CD1c-positive myeloid dendritic cell (primary cell): ENCODE measurements around the gene EGFL7.
A peak's percentile ranks its signal among the peaks of the same experiment; 100 is the strongest.

Experiments used
- DNase-seq: peaks from one replicate; pipeline ENCODE4 v3.0.0-alpha.2; 2016; ENCODE audit errors: extremely low spot score

Gene EGFL7

GRCh38 chr9:136685790-136686533, 23.2 kb downstream of the EGFL7 start:
- DNase-seq: peak; percentile 3

- DNase-seq: no peak
Observed at GRCh38 chr9:136686534-136686793, 23.7 kb downstream of the EGFL7 start.

GRCh38 chr9:136686794-136687711, 24.3 kb downstream of the EGFL7 start, which contains the start of gene AGPAT2:
Gene AGPAT2 (minus strand): TSS chr9:136687457. CDS start chr9:136687357, 100 bp downstream.
- peak; percentile 73 for DNase-seq

GRCh38 chr9:136687721-136688223, 25.1 kb downstream of the EGFL7 start:
- peak; percentile 37 for DNase-seq

GRCh38 chr9:136688274-136689107, 25.8 kb downstream of the EGFL7 start:
- peak; percentile 58 for DNase-seq

- no peak for DNase-seq
Observed at GRCh38 chr9:136689108-136689460, 26.4 kb downstream of the EGFL7 start.

- no peak for DNase-seq
Observed at GRCh38 chr9:136690104-136690805, 27.5 kb downstream of the EGFL7 start.

- no peak for DNase-seq
Observed at GRCh38 chr9:136690806-136691261, 28.1 kb downstream of the EGFL7 start.

GRCh38 chr9:136691316-136692184, 28.8 kb downstream of the EGFL7 start:
- DNase-seq: no peak

GRCh38 chr9:136692185-136693134, 29.7 kb downstream of the EGFL7 start:
- DNase-seq: no peak

GRCh38 chr9:136693135-136693489, 30.4 kb downstream of the EGFL7 start:
- no peak for DNase-seq

GRCh38 chr9:136693490-136694162, 30.9 kb downstream of the EGFL7 start:
- no peak for DNase-seq

GRCh38 chr9:136694163-136694871, 31.6 kb downstream of the EGFL7 start:
- DNase-seq: peak; percentile 70

- DNase-seq: no peak
Observed at GRCh38 chr9:136694872-136695247, 32.1 kb downstream of the EGFL7 start.

GRCh38 chr9:136695435-136695895, 32.7 kb downstream of the EGFL7 start:
- DNase-seq: no peak

- DNase-seq: no peak
Observed at GRCh38 chr9:136695955-136696354, 33.2 kb downstream of the EGFL7 start.

- no peak for DNase-seq
Observed at GRCh38 chr9:136696502-136696901, 33.8 kb downstream of the EGFL7 start.
